GM21381 (cell line): ENCODE measurements around the gene ELN.
"Not testable (repeated sequence)": the region's sequence is repeated elsewhere in the genome, so short reads cannot be mapped to it uniquely, and the experiment has no call there.

Experiments
- ATAC-seq: cut with Tn5 transposase; IDR thresholded peaks from one replicate; pipeline ENCODE4 v1.9.1; 2021; ENCODE audit warnings: mild to moderate bottlenecking, moderate library complexity; ENCODE audit not compliant: unreplicated experiment

The ELN gene

DNA sequence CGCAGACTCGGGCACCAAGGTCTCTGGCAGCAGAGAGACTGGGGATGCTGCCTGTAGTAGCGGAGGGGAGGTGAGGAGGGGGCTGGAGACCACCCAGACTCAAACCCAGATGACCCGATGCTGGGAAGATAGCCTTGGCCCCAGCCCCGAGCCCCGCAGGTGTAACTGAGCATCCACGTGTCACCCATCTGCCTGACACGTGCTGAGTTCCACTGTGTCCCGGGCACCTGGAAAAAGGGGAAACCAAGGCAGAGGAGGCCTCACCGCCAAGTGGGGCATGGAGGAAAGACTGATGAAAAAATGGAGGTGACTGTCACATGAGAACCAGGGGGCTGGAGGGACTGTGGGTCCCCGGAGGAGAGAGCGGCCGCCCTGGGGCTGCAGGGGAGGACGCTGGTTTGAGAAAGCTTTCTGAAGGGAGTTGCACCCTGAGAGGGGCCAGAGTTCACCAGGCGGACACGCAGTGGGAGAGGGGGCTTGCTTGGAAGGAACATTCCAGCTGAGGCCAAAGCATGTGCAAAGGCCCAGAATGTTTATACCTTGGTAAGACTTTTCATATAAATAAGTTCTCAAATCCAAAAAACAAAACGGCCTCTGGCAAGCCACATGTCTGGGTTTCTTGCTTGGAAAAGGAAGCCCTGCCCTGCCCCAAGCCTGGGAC, 27.4 kb upstream of the ELN start:
- no peak for ATAC-seq

- ATAC-seq, result no peak
Observed at GRCh38 chr7:74001150-74001494, 26.9 kb upstream of the ELN start.

DNA sequence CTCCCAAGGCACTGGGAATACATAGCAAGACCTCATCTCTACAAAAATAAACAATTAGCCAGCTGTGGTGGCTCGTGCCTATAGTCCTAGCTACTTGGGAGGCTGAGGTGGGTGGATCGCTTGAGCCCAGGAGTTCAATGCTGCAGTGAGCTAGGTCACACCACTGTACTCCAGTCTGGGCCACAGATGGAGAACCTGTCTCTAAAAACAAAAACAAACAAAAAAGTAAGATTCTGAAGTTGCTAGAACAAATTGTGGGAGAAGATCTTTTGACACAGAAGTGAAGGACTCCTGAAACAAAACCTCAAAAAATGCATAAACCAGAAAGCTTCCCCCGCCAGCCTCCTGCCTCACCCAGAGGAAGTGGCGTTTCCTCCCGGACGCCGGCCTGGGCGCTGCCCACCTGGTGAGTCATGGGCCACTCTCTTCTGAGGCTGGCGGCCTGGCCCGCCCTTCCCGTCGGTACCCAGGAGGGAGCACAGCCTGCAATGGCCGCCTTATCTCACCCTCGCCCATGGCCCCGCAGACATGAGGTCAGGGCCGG, 25.4 kb upstream of the ELN start:
- ATAC-seq, result no peak

DNA sequence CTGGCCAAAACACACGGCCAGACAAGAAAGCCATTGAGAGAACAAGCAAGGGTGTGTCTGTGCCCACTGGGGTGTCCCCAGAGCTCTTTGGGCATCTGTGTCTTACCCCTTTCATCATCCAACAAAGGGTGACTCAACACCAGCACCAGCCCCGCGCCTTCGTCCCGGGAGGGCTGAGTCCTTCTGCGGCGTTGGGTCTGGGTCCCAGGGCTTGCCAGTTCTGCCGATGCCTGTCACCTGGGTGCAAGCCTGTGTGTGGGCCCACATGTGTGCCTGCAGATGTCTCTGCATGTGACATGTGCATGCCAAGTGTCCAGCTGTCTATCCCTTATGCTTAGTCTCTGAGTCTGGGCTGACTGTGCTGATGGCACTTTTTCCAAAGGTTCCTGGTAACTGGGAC, 24.4 kb upstream of the ELN start:
- no peak for ATAC-seq

- no peak for ATAC-seq
Observed at GRCh38 chr7:74006032-74006431, 21.9 kb upstream of the ELN start.

DNA sequence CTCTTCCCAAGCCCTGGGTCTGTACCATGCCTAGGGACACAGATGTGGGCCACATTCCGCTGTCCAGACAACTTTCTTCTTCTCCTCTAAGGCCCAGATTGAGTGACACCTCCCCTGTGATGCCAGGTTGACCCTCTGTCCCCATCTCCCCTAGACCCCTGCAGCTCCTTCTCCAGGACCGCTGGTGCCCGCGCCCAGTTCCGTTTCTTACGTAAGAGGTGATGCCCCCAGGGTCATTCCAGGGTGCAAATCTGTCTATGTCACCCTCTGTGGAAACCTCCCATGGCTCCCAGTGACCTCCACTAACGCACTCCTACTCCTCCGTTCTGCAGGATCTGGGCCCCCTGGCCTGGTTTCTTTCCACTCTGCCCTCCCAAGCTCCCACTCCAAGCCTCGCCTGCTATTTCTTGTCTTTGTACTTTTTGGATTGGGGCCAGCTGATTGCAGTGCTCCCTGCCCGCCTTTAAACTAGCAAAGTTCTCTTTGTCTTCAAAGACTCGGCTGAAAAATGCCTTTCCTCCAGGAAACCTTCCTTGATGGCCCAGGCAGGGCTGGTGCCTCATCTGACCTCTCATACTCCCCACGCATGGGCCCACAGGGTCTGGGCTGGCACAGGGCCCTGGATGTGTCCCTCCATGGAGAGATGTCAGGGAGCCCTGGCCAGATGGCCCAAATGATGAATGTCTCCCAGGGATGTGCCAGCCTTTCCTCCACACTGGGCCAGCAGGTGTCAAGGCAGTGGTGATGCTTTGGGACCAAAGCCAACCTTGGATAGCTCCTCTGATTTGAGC, 21.3 kb upstream of the ELN start:
- ATAC-seq, result no peak

GRCh38 chr7:74007242-74007567, 20.8 kb upstream of the ELN start:
- ATAC-seq, result no peak

DNA sequence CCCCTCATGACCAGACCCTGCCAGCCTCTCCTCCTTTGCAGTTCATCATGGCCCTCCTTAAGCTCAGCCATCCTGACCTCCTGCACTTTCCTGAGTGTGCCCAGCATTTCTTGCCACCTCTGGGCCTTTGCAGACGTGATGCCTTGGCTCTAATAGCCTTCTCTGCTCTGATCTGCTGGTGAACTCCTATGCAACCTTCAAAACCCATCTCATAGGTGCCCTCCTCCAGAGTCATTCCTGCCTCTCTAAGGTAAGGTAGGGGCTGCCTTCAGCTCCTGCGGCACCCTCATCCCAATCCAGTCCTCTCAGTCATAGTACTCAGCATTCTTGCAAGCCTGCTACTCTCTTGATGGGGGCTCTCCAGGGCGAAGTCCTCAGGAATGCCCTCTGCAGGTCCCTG, 19.3 kb upstream of the ELN start:
- ATAC-seq, result no peak

DNA sequence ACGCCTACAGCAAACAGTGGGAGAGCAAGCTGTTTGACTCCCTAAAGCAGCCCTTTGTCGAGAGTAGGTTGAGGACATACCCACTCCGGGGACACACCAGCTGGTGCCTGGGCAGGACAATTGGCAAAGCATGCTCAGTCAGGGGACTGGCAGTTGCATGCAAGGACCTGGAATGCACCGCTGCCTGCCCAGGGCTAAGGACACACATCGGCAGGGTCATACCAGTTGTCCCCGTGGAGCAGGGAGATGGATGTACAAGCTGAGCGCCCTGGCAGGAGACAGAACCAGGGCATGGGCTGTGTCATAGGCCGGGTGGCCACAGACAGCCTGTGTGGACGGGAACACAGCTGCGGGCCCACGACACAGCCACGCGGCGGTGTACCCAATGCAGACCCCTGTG, 18.3 kb upstream of the ELN start:
- ATAC-seq, result no peak

GRCh38 chr7:74010407-74010806, 17.6 kb upstream of the ELN start:
- no peak for ATAC-seq

- ATAC-seq, result not testable (repeated sequence)
Observed at GRCh38 chr7:74011421-74011820, 16.6 kb upstream of the ELN start.

- ATAC-seq, result peak; percentile 80
Observed at GRCh38 chr7:74012842-74013249, 15.1 kb upstream of the ELN start.

DNA sequence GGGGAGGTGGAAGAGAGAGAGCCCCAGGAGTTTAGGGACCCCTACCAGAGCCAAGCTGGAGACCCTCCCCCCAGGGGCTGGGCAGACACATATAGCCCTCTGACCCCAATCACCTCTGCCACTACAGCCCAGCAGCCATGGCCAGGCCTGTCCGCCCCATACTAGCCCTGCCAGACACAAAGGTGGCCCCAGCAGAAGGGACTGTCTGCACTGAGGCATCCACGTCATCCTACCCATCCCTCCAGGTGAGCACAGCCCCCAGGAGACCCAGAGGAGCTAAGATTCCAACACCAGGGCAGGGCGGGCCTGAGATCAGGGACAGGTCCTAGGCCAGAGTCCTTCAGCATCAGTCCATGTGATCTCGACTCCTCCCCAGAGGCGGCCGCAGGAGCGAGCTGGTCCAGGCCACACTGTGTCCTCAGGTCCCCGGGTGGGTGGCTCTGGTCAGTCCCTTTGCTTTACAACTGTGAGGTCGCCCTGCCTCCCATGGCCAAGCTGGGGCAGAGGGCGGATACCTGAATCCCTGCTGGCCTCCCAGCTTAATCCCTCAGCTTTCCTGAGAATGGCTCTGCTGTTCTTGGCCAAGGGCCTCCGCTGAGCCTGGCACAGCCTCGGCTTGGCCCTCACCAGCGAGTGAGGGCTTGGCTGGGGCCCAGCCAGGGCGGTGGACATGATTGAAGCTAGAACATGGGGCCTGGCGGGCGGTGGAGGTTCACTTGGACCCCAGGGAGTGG, 14.3 kb upstream of the ELN start:
- ATAC-seq, result no peak

- no peak for ATAC-seq
Observed at GRCh38 chr7:74014931-74015330, 13.0 kb upstream of the ELN start.

GRCh38 chr7:74015670-74016069, 12.3 kb upstream of the ELN start:
- ATAC-seq, result no peak

GRCh38 chr7:74017125-74017524, 10.8 kb upstream of the ELN start:
- no peak for ATAC-seq

GRCh38 chr7:74018246-74018895, 9.6 kb upstream of the ELN start:
- ATAC-seq, result no peak

- no peak for ATAC-seq
Observed at GRCh38 chr7:74019149-74019548, 8.8 kb upstream of the ELN start.

DNA sequence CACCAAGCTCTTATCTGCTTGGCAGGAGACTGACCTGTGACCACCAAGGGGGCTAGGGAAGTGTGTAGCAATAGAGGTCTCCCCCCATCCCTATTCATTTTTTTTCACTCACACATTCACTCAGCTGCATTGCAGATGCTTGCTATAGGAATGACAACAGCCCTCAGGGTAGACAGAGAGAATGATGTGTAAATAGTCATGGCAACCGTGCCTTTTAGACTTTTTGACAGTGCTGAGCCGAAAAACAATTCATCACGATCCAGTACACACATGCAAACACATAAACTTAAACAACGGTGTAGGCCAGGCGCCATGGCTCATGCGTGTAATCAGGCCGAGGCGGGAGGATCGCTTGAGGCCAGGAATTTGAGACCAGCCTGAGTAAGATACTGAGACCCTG, 7.6 kb upstream of the ELN start:
- no peak for ATAC-seq

- no peak for ATAC-seq
Observed at GRCh38 chr7:74021546-74022320, 6.2 kb upstream of the ELN start.

DNA sequence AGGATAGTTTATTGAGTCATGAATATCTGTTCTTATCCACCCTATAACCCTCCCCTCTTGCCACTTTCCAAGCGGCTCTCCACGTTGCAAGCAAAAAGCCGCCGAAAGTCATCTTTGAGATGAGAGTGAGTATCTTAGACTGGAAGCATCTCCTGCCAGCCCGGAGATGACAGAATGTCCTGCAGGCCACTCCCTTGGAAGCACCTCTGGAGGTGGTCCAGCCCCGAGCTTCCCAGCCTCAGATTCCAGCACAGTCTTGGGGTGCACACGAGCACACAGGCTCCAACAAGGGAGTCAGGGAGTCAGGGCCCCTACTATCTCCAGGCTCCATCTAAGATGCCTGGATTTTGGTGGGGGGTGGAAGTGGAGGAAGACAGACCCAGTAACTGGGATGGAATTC, 5.5 kb upstream of the ELN start:
- ATAC-seq, result no peak
